ENCODE results near the gene DAB1. TPM values are rescaled to one million over a fixed set of nuclear protein-coding genes. Genes with fewer than 3 reads are reported as not detected.

The DAB1 gene
- total RNA-seq: 0.20 TPM in 1 of 2 replicates, not detected in the other

GRCh38 chr1:57423656-57424211, at the start of gene DAB1:
Gene DAB1 (minus strand): TSS chr1:57424060. CDS start chr1:57291030, 133,030 bp downstream.
- no peak for DNase-seq (ENCODE audit: low read depth)

- no peak for DNase-seq (ENCODE audit: low read depth)
These were observed 49.6 kb upstream of the DAB1 start for GRCh38 chr1:57473448-57473847.

- no peak for DNase-seq (ENCODE audit: low read depth)
These were observed 48.1 kb upstream of the DAB1 start for GRCh38 chr1:57471995-57472394.

GRCh38 chr1:57470036-57470435, 46.2 kb upstream of the DAB1 start:
- DNase-seq (ENCODE audit: low read depth): peak; percentile 79

- peak; percentile 91 for DNase-seq (ENCODE audit: low read depth)
These were observed 45.0 kb upstream of the DAB1 start for GRCh38 chr1:57468641-57469523.

- DNase-seq (ENCODE audit: low read depth): no peak
These were observed 44.0 kb upstream of the DAB1 start for GRCh38 chr1:57467830-57468229.

- DNase-seq (ENCODE audit: low read depth): no peak
These were observed 40.9 kb upstream of the DAB1 start for GRCh38 chr1:57464756-57465155.

GRCh38 chr1:57463343-57463742, 39.5 kb upstream of the DAB1 start:
- no peak for DNase-seq (ENCODE audit: low read depth)

- DNase-seq (ENCODE audit: low read depth): no peak
These were observed 37.5 kb upstream of the DAB1 start for GRCh38 chr1:57461405-57461804.

GRCh38 chr1:57451516-57451915, 27.7 kb upstream of the DAB1 start:
- no peak for DNase-seq (ENCODE audit: low read depth)

- no peak for DNase-seq (ENCODE audit: low read depth)
These were observed 27.1 kb upstream of the DAB1 start for GRCh38 chr1:57450981-57451380.

GRCh38 chr1:57447551-57447950, 23.7 kb upstream of the DAB1 start:
- no peak for DNase-seq (ENCODE audit: low read depth)

- no peak for DNase-seq (ENCODE audit: low read depth)
These were observed 19.1 kb upstream of the DAB1 start for GRCh38 chr1:57443004-57443403.

- DNase-seq (ENCODE audit: low read depth): no peak
These were observed 16.2 kb upstream of the DAB1 start for GRCh38 chr1:57440096-57440495.

GRCh38 chr1:57431400-57431799, 7.5 kb upstream of the DAB1 start:
- no peak for DNase-seq (ENCODE audit: low read depth)

GRCh38 chr1:57424231-57425027, 569 bp upstream of the DAB1 start:
- DNase-seq (ENCODE audit: low read depth): no peak

GRCh38 chr1:57423135-57423655, 665 bp downstream of the DAB1 start:
- no peak for DNase-seq (ENCODE audit: low read depth)

GRCh38 chr1:57422271-57423134, 1.4 kb downstream of the DAB1 start:
- no peak for DNase-seq (ENCODE audit: low read depth)

GRCh38 chr1:57421806-57422205, 2.1 kb downstream of the DAB1 start:
- no peak for DNase-seq (ENCODE audit: low read depth)

GRCh38 chr1:57420981-57421785, 2.7 kb downstream of the DAB1 start:
- DNase-seq (ENCODE audit: low read depth): no peak
